Naive thymus-derived CD4-positive, alpha-beta T cell (primary cell): ENCODE data around the gene ATG4D. TPM values are rescaled to one million over a fixed set of nuclear protein-coding genes. Genes with fewer than 3 reads are reported as not detected.
A peak's percentile ranks its signal among the peaks of the same experiment; 100 is the strongest.

Experiments
- ATAC-seq: fragments of 150-1000 bp; cut with Tn5 transposase; 2 replicates; pipeline ENCODE4 v1.10.0; 2021; ENCODE audit warnings: mild to moderate bottlenecking, moderate library complexity
- CTCF ChIA-PET: fragments of 350-600 bp; sonication (Branson Sonifier 250); formaldehyde crosslinking; loops from one replicate; lab custom pipeline; 2021; ENCODE audit warnings: antibody characterized with exemption; lab: Charles Lee
- POLR2A ChIA-PET: fragments of 350-600 bp; sonication (Branson Sonifier 250); formaldehyde crosslinking; loops from one replicate; lab custom pipeline; 2021; ENCODE audit warnings: antibody characterized with exemption, inconsistent platforms; lab: Charles Lee
- DNase-seq, 9 donors: peaks; one replicate each; pipeline versions ENCODE4 v3.0.0 to v3.0.0-alpha.2; 2020 to 2022; ENCODE audit warnings: mixed read lengths in 1 of 9
- H3K27ac ChIP-seq: one replicate; pipeline ENCODE4 v1.7.0; 2013; ENCODE audit warnings: mild to moderate bottlenecking, low read depth, low read length, moderate library complexity
- H3K27me3 ChIP-seq, 2 donors: one replicate each; pipeline ENCODE4 v1.7.0; 2013; ENCODE audit warnings: low read length in 2 of 2, mild to moderate bottlenecking in 2 of 2, moderate library complexity in 2 of 2; ENCODE audit not compliant: control insufficient read depth in 2 of 2, insufficient read depth in 2 of 2
- H3K36me3 ChIP-seq, 3 experiments: 1 replicate in 2 of 3; 2 replicates in 1 of 3; pipeline ENCODE4 v1.7.0; 2013; ENCODE audit warnings: low read length in 3 of 3, mild to moderate bottlenecking in 3 of 3, moderate library complexity in 1 of 3; ENCODE audit not compliant: insufficient read depth in 3 of 3, control insufficient read depth in 2 of 3
- H3K4me1 ChIP-seq, 2 donors: one replicate each; pipeline ENCODE4 v1.7.0; 2013; ENCODE audit warnings: low read length in 2 of 2, mild to moderate bottlenecking in 2 of 2, moderate library complexity in 1 of 2; ENCODE audit not compliant: control insufficient read depth in 2 of 2, insufficient read depth in 2 of 2
- H3K4me3 ChIP-seq: 2 replicates; pipeline ENCODE4 v1.7.0; 2013; ENCODE audit warnings: mild to moderate bottlenecking, low read length
- H3K9me3 ChIP-seq, 3 experiments: 1 replicate in 2 of 3; 2 replicates in 1 of 3; pipeline ENCODE4 v1.7.0; 2013; ENCODE audit warnings: low read length in 3 of 3; ENCODE audit not compliant: control insufficient read depth in 2 of 3
- H3K27ac Mint-ChIP-seq, 9 donors: one replicate each; pipeline ENCODE4 v1.8.0; 2020 to 2022; ENCODE audit warnings: mixed read lengths in 9 of 9, mild to moderate bottlenecking in 8 of 9, moderate library complexity in 5 of 9, inconsistent platforms in 2 of 9
- H3K27me3 Mint-ChIP-seq, 5 donors: one replicate each; pipeline ENCODE4 v1.8.0; 2021 to 2022; ENCODE audit warnings: mixed read lengths in 5 of 5, mild to moderate bottlenecking in 1 of 5
- H3K36me3 Mint-ChIP-seq, 5 donors: one replicate each; pipeline ENCODE4 v1.8.0; 2020 to 2022; ENCODE audit warnings: mixed read lengths in 5 of 5, mild to moderate bottlenecking in 3 of 5, inconsistent platforms in 1 of 5
- H3K4me1 Mint-ChIP-seq, 7 donors: one replicate each; pipeline ENCODE4 v1.8.0; 2020 to 2022; ENCODE audit warnings: mixed read lengths in 7 of 7, mild to moderate bottlenecking in 3 of 7, inconsistent platforms in 1 of 7
- H3K4me3 Mint-ChIP-seq, 10 donors: one replicate each; pipeline ENCODE4 v1.8.0; 2020 to 2022; ENCODE audit warnings: mild to moderate bottlenecking in 10 of 10, mixed read lengths in 10 of 10, moderate library complexity in 6 of 10, inconsistent platforms in 2 of 10
- H3K9me3 Mint-ChIP-seq, 11 donors: one replicate each; pipeline ENCODE4 v1.8.0; 2020 to 2022; ENCODE audit warnings: mixed read lengths in 11 of 11, mild to moderate bottlenecking in 4 of 11, inconsistent platforms in 1 of 11, moderate library complexity in 1 of 11
- intact Hi-C, 2 donors: fragments of 100-400 bp; cut with micrococcal nuclease; formaldehyde crosslinking; loops; one replicate each; pipeline ENCODE4 v1.15.1; 2023
- polyA plus RNA-seq, 2 donors: library from polyadenylated mRNA; unstranded; fragments of 300-500 nt; fragmentation: Illumina TruSeq; gene quantifications; one replicate each; pipeline ENCODE4 v1.2.3, GENCODE V29; 2021
- total RNA-seq, 6 experiments: library from RNA in 5 of 6; stranded (reverse) in 5 of 6; gene quantifications; 1 replicate in 5 of 6; 2 replicates in 1 of 6; pipeline ENCODE4 v1.2.3 and lab custom pipeline; 2021 to 2026

The ATG4D gene
- total and polyA plus RNA-seq, 7 experiments from 2014 or later = 12.9 to 70.3 (median 42.3) TPM

- H3K27ac Mint-ChIP-seq = peak overlapping the region in 1 of 9 donors; percentile 63
- peaks cover 0 to 6% (median 1%) of the 10 kb centered on the region in 5 donors for H3K36me3 Mint-ChIP-seq
- DNase-seq = peak in 2 of 9 donors; percentile 20 to 37
- intact Hi-C loops = no loop called here
- ChIA-PET CTCF (no interaction called here), POLR2A (interaction anchor here (1.8 kb wide), 1 partner anchor 48 kb away, joined by 4 read pairs; the partner anchor contains the start of gene KRI1)
- peaks cover 45 to 66% (median 51%) of the 10 kb centered on the region in 5 donors for H3K27me3 Mint-ChIP-seq
- H3K36me3 ChIP-seq = no peaks in the 10 kb centered on the region
- peak overlapping the region; percentile 39 to 88 (median 78) for H3K4me3 Mint-ChIP-seq
- peak overlapping the region; percentile 43 for H3K4me3 ChIP-seq
- H3K4me1 Mint-ChIP-seq = peaks cover 18 to 42% (median 30%) of the 10 kb centered on the region in 7 donors
- H3K9me3 Mint-ChIP-seq = peaks cover 0 to 2% (median 0%) of the 10 kb centered on the region in 11 donors
- H3K4me1 ChIP-seq = peaks cover 11 to 43% of the 10 kb centered on the region in 2 donors
- H3K27me3 ChIP-seq = peaks cover 0 to 17% of the 10 kb centered on the region in 2 donors
- ATAC-seq = peak; percentile 44
- H3K9me3 ChIP-seq = no peaks in the 10 kb centered on the region
- no peak overlapping the region for H3K27ac ChIP-seq
Observed at GRCh38 chr19:10517760-10518443, 25.8 kb upstream of the ATG4D start.

- peaks cover 0 to 17% of the 10 kb centered on the region in 2 donors for H3K27me3 ChIP-seq
- Mint-ChIP-seq H3K4me1 (peaks cover 15 to 35% (median 27%) of the 10 kb centered on the region in 7 donors), H3K36me3 (peaks cover 0 to 1% (median 0%) of the 10 kb centered on the region in 5 donors), H3K27ac (peak overlapping the region in 3 of 9 donors; percentile 33 to 63 (median 50)), H3K4me3 (peak overlapping the region; percentile 39 to 88 (median 78)), H3K27me3 (peaks cover 37 to 60% (median 43%) of the 10 kb centered on the region in 5 donors), H3K9me3 (peaks cover 0 to 2% (median 0%) of the 10 kb centered on the region in 11 donors)
- ChIA-PET CTCF (no interaction called here), POLR2A (interaction anchor here (1.8 kb wide), 1 partner anchor 47 kb away, joined by 4 read pairs; the partner anchor contains the start of gene KRI1)
- no peaks in the 10 kb centered on the region for H3K9me3 ChIP-seq
- DNase-seq (no peak), ATAC-seq (no peak)
- no peak overlapping the region for H3K4me3 ChIP-seq
- no peaks in the 10 kb centered on the region for H3K36me3 ChIP-seq
- H3K27ac ChIP-seq = no peak overlapping the region
- peaks cover 11 to 40% of the 10 kb centered on the region in 2 donors for H3K4me1 ChIP-seq
- intact Hi-C loops = no loop called here
Observed at GRCh38 chr19:10518444-10519361, 25.0 kb upstream of the ATG4D start.

- Mint-ChIP-seq H3K4me3 (peak overlapping the region in 8 of 10 donors; percentile 8 to 88 (median 49)), H3K4me1 (peaks cover 13 to 30% (median 26%) of the 10 kb centered on the region in 7 donors), H3K9me3 (peaks cover 0 to 2% (median 0%) of the 10 kb centered on the region in 11 donors), H3K27me3 (peaks cover 34 to 59% (median 38%) of the 10 kb centered on the region in 5 donors), H3K36me3 (peaks cover 0 to 1% (median 0%) of the 10 kb centered on the region in 5 donors), H3K27ac (peak overlapping the region in 2 of 9 donors; percentile 33 to 50)
- Histone ChIP-seq H3K27ac (no peak overlapping the region), H3K4me1 (peaks cover 11 to 44% of the 10 kb centered on the region in 2 donors), H3K9me3 (no peaks in the 10 kb centered on the region), H3K4me3 (no peak overlapping the region), H3K27me3 (peaks cover 0 to 17% of the 10 kb centered on the region in 2 donors), H3K36me3 (no peaks in the 10 kb centered on the region)
- ATAC-seq = no peak
- intact Hi-C loops = no loop called here
- POLR2A ChIA-PET = no interaction called here
- CTCF ChIA-PET = no interaction called here
- no peak for DNase-seq
Observed at GRCh38 chr19:10519421-10519820, 24.3 kb upstream of the ATG4D start.

GRCh38 chr19:10520652-10521318 is 22.9 kb upstream of the ATG4D start:
- Histone ChIP-seq H3K9me3 (no peaks in the 10 kb centered on the region), H3K36me3 (no peaks in the 10 kb centered on the region), H3K27me3 (peaks cover 0 to 9% of the 10 kb centered on the region in 2 donors), H3K4me3 (no peak overlapping the region), H3K4me1 (peaks cover 11 to 41% of the 10 kb centered on the region in 2 donors), H3K27ac (no peak overlapping the region)
- Mint-ChIP-seq H3K27me3 (peaks cover 29 to 45% (median 32%) of the 10 kb centered on the region in 5 donors), H3K36me3 (peaks cover 0 to 1% (median 0%) of the 10 kb centered on the region in 5 donors), H3K27ac (no peak overlapping the region), H3K9me3 (peaks cover 0 to 2% (median 0%) of the 10 kb centered on the region in 11 donors), H3K4me3 (no peak overlapping the region), H3K4me1 (peaks cover 13 to 28% (median 25%) of the 10 kb centered on the region in 7 donors)
- DNase-seq = no peak
- ChIA-PET CTCF (interaction anchor here (0.6 kb wide), 1 partner anchor 506 kb away, joined by 7 read pairs; no protein-coding TSS in a partner anchor), POLR2A (interaction anchor here (0.6 kb wide), 1 partner anchor 125 kb away, joined by 4 read pairs; no protein-coding TSS in a partner anchor)
- intact Hi-C loops = no loop called here
- no peak for ATAC-seq

GRCh38 chr19:10521461-10522171 is 22.1 kb upstream of the ATG4D start:
- H3K4me3 ChIP-seq = no peak overlapping the region
- DNase-seq (no peak), ATAC-seq (no peak)
- H3K36me3 Mint-ChIP-seq = peaks cover 0 to 1% (median 0%) of the 10 kb centered on the region in 5 donors
- no peaks in the 10 kb centered on the region for H3K9me3 ChIP-seq
- no peak overlapping the region for H3K4me3 Mint-ChIP-seq
- H3K9me3 Mint-ChIP-seq = peaks cover 0 to 2% (median 0%) of the 10 kb centered on the region in 11 donors
- no peak overlapping the region for H3K27ac Mint-ChIP-seq
- H3K27ac ChIP-seq = no peak overlapping the region
- peaks cover 20 to 37% (median 25%) of the 10 kb centered on the region in 5 donors for H3K27me3 Mint-ChIP-seq
- peaks cover 0 to 9% of the 10 kb centered on the region in 2 donors for H3K27me3 ChIP-seq
- POLR2A ChIA-PET = no interaction called here
- H3K36me3 ChIP-seq = no peaks in the 10 kb centered on the region
- peaks cover 11 to 41% of the 10 kb centered on the region in 2 donors for H3K4me1 ChIP-seq
- H3K4me1 Mint-ChIP-seq = peaks cover 13 to 26% (median 20%) of the 10 kb centered on the region in 7 donors
- intact Hi-C loops = no loop called here
- CTCF ChIA-PET = interaction anchor here (0.6 to 0.7 kb wide), 2 partner anchors 32 to 624 kb away, joined by 4 to 5 read pairs; no protein-coding TSS in a partner anchor
